Heart left ventricle (tissue), 13 donors: ENCODE data around the gene KIF20B.

Experiments used
- POLR2A ChIP-seq, 2 donors: fragments of 450-650 bp; IDR thresholded peaks; one replicate each; pipeline ENCODE4 v1.6.1; 2017; ENCODE audit warnings: antibody characterized with exemption in 2 of 2, mild to moderate bottlenecking in 2 of 2, moderate library complexity in 2 of 2
- TF ChIP-seq, protein P1 (sequence below), 12 donors: fragments of 200-600 bp; sonication (generic) in 4 of 12; IDR thresholded peaks; one replicate each; pipeline versions ENCODE4 v1.5.0 to v1.8.0; 2018 to 2022; ENCODE audit warnings: antibody characterized with exemption in 12 of 12, mild to moderate bottlenecking in 5 of 12
- donor health status: ischemic (EF 13 %, LVEDD 7.1; RV severe dilation, severe dysfunction).
- donor health status: DM: no; HTN: yes; CAD: no.
- donor health status: DM: no; HTN: no; CAD: no.
- donor health status: ischemic (EF 25% LVEDD 6.9; RV normal size, moderate dysfunction).
- donor health status: ischemic (EF 25% LVEDD 5.7; RV mildly dilated, moderate dysfunction).
- donor health status: ischemic (EF 35%, LVEDD 5.7; RV mildly dilated, moderate dysfunction).
- donor health status: nonischemic (EF 11% LVEDD 7.7; RV severe dilation, severe dysfunction).
- donor health status: DM: yes; HTN: yes; CAD: no.
- donor health status: PGD.
- donor health status: ischemic (EF 29% LVEDD 5.4; RV normal size, mild dysfunction).
- donor health status: nonischemic (EF 23%, LVEDD 6.1; RV moderate dilation, normal function).

DNA sequence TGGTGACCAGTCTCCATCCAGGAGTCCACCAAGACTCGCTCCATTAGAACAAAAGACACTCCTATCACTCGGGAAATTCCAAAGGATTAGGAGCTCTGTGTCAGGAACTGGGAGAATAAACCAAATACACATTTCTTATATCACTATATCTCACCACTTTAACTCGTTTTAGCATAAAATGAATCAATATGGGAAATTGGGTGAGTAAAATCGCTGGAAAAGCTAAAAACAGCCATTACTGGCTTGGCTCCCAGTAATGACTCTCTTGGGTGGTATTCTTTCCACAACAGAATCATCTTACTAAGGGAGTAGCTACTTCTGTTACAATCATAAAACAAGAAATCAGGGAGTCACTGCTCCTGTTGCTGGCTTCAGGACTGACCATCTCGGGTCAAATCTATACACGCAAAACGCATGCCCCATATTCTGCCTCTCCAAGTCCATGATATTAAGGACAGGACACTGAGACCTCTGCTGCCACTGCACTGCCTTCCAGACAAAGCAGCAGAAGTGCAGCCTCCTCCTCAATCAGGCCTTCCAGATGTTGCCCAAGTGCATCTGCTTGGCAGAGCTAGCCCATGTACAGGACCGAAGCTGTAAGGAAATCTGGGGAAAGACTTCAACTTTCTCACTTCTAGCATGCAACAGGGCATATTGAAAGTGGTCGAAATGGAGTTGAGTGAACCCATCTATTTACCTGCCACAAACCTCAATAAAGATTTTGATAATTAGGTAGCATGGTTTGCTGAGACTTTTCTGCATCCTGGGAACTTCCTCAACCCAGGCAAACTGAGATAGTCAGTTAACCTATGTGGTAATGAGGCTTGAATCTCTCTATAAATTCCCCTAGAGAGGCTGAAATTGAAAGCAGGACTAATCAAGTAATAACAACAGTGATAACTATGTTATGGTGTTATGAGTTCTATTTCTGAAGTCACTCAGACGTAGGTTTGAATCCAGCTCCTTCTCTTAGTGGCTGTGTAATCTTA is 42.0 kb upstream of the KIF20B start:
- TF ChIP-seq, protein P1, sequence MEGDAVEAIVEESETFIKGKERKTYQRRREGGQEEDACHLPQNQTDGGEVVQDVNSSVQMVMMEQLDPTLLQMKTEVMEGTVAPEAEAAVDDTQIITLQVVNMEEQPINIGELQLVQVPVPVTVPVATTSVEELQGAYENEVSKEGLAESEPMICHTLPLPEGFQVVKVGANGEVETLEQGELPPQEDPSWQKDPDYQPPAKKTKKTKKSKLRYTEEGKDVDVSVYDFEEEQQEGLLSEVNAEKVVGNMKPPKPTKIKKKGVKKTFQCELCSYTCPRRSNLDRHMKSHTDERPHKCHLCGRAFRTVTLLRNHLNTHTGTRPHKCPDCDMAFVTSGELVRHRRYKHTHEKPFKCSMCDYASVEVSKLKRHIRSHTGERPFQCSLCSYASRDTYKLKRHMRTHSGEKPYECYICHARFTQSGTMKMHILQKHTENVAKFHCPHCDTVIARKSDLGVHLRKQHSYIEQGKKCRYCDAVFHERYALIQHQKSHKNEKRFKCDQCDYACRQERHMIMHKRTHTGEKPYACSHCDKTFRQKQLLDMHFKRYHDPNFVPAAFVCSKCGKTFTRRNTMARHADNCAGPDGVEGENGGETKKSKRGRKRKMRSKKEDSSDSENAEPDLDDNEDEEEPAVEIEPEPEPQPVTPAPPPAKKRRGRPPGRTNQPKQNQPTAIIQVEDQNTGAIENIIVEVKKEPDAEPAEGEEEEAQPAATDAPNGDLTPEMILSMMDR (IDR thresholded peaks at IDR 0.05) = no peak
- no peak for TF ChIP-seq POLR2A (IDR thresholded peaks at IDR 0.05)
